HepG2 (cell line): ENCODE measurements around the gene EFCAB8. TPM values are rescaled to one million over a fixed set of nuclear protein-coding genes. Genes with fewer than 3 reads are reported as not detected.

Experiments used
- ATAC-seq: fragments of 200-7000 bp; cut with Tn5 transposase; 3 replicates; pipeline ENCODE4 v1.9.1; 2020; ENCODE audit warnings: mild to moderate bottlenecking, moderate library complexity
- BruUV-seq: library from RNA; stranded (reverse); fragments of 400-500 nt; replicated peaks from 2 replicates; lab custom pipeline; 2021; lab: Mats Ljungman, UMichigan
- CTCF ChIA-PET: fragments of 300-600 bp; formaldehyde crosslinking; extraction: SDS; loops from one replicate; lab custom pipeline; 2021; ENCODE audit warnings: low total read pairs, inconsistent platforms, low intra/inter-chr PET ratio; lab: Yijun Ruan, JAX
- POLR2A ChIA-PET: fragments of 350-600 bp; sonication (Branson Sonifier 250); formaldehyde crosslinking; loops from one replicate; lab custom pipeline; 2020; ENCODE audit warnings: antibody characterized with exemption, inconsistent platforms; lab: Yijun Ruan, JAX
- DNase-seq: peaks from one replicate; pipeline ENCODE4 v3.0.0-alpha.2; 2015; ENCODE audit warnings: low spot score
- FAIRE-seq: peaks from 3 replicates; lab custom pipeline; 2011; peaks lifted over from hg19 to GRCh38; lab: Jason Lieb, UNC
- H2AFZ ChIP-seq: one replicate; pipeline ENCODE4 v1.6.1; 2011; ENCODE audit warnings: low read length, inconsistent platforms
- H3K27ac ChIP-seq: fragments of 300-600 bp; 3 replicates; pipeline ENCODE4 v1.8.0; 2011; ENCODE audit warnings: mixed run types, mild to moderate bottlenecking, mixed read lengths, low read length, inconsistent platforms; ENCODE audit not compliant: insufficient read depth; ENCODE audit errors: extremely low read length
- H3K27me3 ChIP-seq, 2 experiments: fragments of 200-600 bp in 1 of 2; 2 replicates in 1 of 2; 3 replicates in 1 of 2; pipeline versions ENCODE4 v1.6.0 to v1.8.0; 2011; ENCODE audit warnings: low read length in 2 of 2, mild to moderate bottlenecking in 2 of 2, moderate library complexity in 2 of 2, inconsistent platforms in 1 of 2; ENCODE audit not compliant: insufficient read depth in 2 of 2, control insufficient read depth in 1 of 2
- H3K36me3 ChIP-seq, 2 experiments: fragments of 200-600 bp in 1 of 2; replicated peaks in 1 of 2; 2 replicates in 1 of 2; 3 replicates in 1 of 2; pipeline versions ENCODE4 v1.5.1 to v1.8.0; 2011; ENCODE audit warnings: low read length in 2 of 2, inconsistent platforms in 1 of 2; ENCODE audit not compliant: insufficient read depth in 2 of 2, control insufficient read depth in 1 of 2
- H3K4me1 ChIP-seq: 2 replicates; pipeline ENCODE4 v1.5.1; 2012; ENCODE audit warnings: low read length, inconsistent platforms; ENCODE audit not compliant: insufficient read depth
- H3K4me2 ChIP-seq: 2 replicates; pipeline ENCODE4 v1.6.0; 2011; ENCODE audit warnings: low read depth, low read length, inconsistent platforms
- H3K4me3 ChIP-seq, 3 experiments: fragments of 200-600 bp in 1 of 3; sonication (generic), shearing (Covaris generic) in 1 of 3; replicated peaks in 1 of 3; 2 replicates each; pipeline ENCODE4 v1.5.1; 2011 to 2016; ENCODE audit warnings: low read length in 3 of 3, inconsistent platforms in 2 of 3, low read depth in 2 of 3, mild to moderate bottlenecking in 2 of 3, control low read depth in 1 of 3, mixed read lengths in 1 of 3; ENCODE audit not compliant: insufficient read depth in 1 of 3
- H3K79me2 ChIP-seq: one replicate; pipeline ENCODE4 v1.6.1; 2011; ENCODE audit warnings: low read length, inconsistent platforms; ENCODE audit not compliant: insufficient read depth
- H3K9ac ChIP-seq: 2 replicates; pipeline ENCODE4 v1.6.0; 2011; ENCODE audit warnings: mild to moderate bottlenecking, low read depth, low read length, inconsistent platforms; ENCODE audit not compliant: insufficient read depth
- H3K9me3 ChIP-seq: 2 replicates; pipeline ENCODE4 v1.5.1; 2012; ENCODE audit warnings: mild to moderate bottlenecking, low read length
- H4K20me1 ChIP-seq: 2 replicates; pipeline ENCODE4 v1.6.0; 2011; ENCODE audit warnings: inconsistent platforms, mild to moderate bottlenecking, low read length, moderate library complexity; ENCODE audit not compliant: insufficient read depth
- CHD4 ChIP-seq: fragments of 200-600 bp; sonication (generic); IDR thresholded peaks from 2 replicates; pipeline ENCODE4 v1.7.0; 2017; ENCODE audit warnings: mild to moderate bottlenecking, low read length, borderline replicate concordance
- CREB1 ChIP-seq, 2 experiments: fragments of 450-650 bp in 1 of 2; IDR thresholded peaks; 2 replicates each; pipeline ENCODE4 v1.6.1; 2016 to 2017; ENCODE audit warnings: control low read depth in 1 of 2, mild to moderate bottlenecking in 1 of 2, missing compliant biosample characterization in 1 of 2, missing genetic modification characterization in 1 of 2
- DMAP1 ChIP-seq: IDR thresholded peaks from 2 replicates; pipeline ENCODE4 v1.6.1; 2016
- EEA1 ChIP-seq: sonication (generic); formaldehyde crosslinking; IDR thresholded peaks from 2 replicates; pipeline ENCODE4 v1.5.1; 2020; ENCODE audit warnings: mild to moderate bottlenecking, missing genetic modification reagents, borderline replicate concordance
- KMT2A ChIP-seq: sonication (generic); formaldehyde crosslinking; IDR thresholded peaks from 2 replicates; pipeline ENCODE4 v1.4.0; 2020; ENCODE audit warnings: missing genetic modification reagents
- MYC ChIP-seq: sonication (generic); formaldehyde crosslinking; IDR thresholded peaks from 2 replicates; pipeline ENCODE4 v1.9.0; 2021; ENCODE audit warnings: missing genetic modification reagents, borderline replicate concordance
- NRL ChIP-seq: sonication (generic); formaldehyde crosslinking; IDR thresholded peaks from 2 replicates; pipeline ENCODE4 v1.5.0; 2020; ENCODE audit warnings: missing genetic modification reagents, mild to moderate bottlenecking, moderate library complexity, borderline replicate concordance
- PAX8 ChIP-seq: sonication (generic); formaldehyde crosslinking; IDR thresholded peaks from 2 replicates; pipeline ENCODE4 v1.8.0; 2022; ENCODE audit warnings: mild to moderate bottlenecking, missing genetic modification reagents, borderline replicate concordance
- RBM22 ChIP-seq: fragments of 200-400 bp; formaldehyde crosslinking; optimal IDR thresholded peaks from 2 replicates; pipeline ENCODE3; 2017; ENCODE audit warnings: mild to moderate bottlenecking, low read length, moderate library complexity
- SNRNP70 ChIP-seq: fragments of 200-400 bp; formaldehyde crosslinking; IDR thresholded peaks from 2 replicates; pipeline ENCODE4 v1.6.1; 2017; ENCODE audit warnings: mild to moderate bottlenecking, low read depth, low read length, moderate library complexity
- ZBTB1 ChIP-seq: sonication (generic); formaldehyde crosslinking; IDR thresholded peaks from 2 replicates; pipeline ENCODE4 v1.4.0; 2020; ENCODE audit warnings: missing genetic modification reagents, borderline replicate concordance
- ZNF496 ChIP-seq: sonication (generic); formaldehyde crosslinking; IDR thresholded peaks from 2 replicates; pipeline ENCODE4 v1.8.1; 2023; ENCODE audit warnings: mild to moderate bottlenecking, moderate library complexity, missing genetic modification reagents; ENCODE audit not compliant: insufficient replicate concordance
- ZSCAN31 ChIP-seq: sonication (generic); formaldehyde crosslinking; IDR thresholded peaks from 2 replicates; pipeline ENCODE4 v1.5.0; 2020; ENCODE audit warnings: low read depth, mild to moderate bottlenecking, missing genetic modification reagents
- WGBS: methylation state at CpG from one replicate; pipeline ENCODE4 v1.1.6; 2017; ENCODE audit warnings: low lambda C conversion rate; 5-methylcytosine and 5-hydroxymethylcytosine counted together
- in situ Hi-C: cut with HindIII; loops from 2 replicates; pipeline ENCODE4 v1.10.0; 2017; ENCODE audit warnings: low pct_unique_long_range_greater_than_20kb; ENCODE audit not compliant: extremely low pct_ligation_motif_present
- intact Hi-C: fragments of 100-400 bp; cut with micrococcal nuclease; formaldehyde crosslinking; loops from one replicate; pipeline ENCODE4 v1.10.0; 2022; ENCODE audit not compliant: unreplicated experiment
- polyA plus RNA-seq, 8 experiments: library from polyadenylated mRNA; depleted of rRNA in 3 of 8; stranded (reverse) in 7 of 8; unstranded in 1 of 8; fragments of >200 nt; fragmentation: Illumina TruSeq in 4 of 8; extraction: Trizol in 4 of 8; gene quantifications; 2 replicates each; pipeline versions ENCODE4 v1.2.1 to v1.2.3, GENCODE V29; 2011 to 2016; ENCODE audit warnings: low read depth in 4 of 8, missing spikeins in 1 of 8, mixed read lengths in 1 of 8; ENCODE audit not compliant: insufficient read depth in 1 of 8
- total RNA-seq, 5 experiments: library from RNA; depleted of rRNA; stranded (reverse); fragments of >200 nt; fragmentation: Illumina TruSeq; extraction: Trizol; gene quantifications; 2 replicates each; pipeline ENCODE4 v1.2.3, GENCODE V29; 2016; ENCODE audit warnings: low read depth in 1 of 5
- TF ChIP-seq, protein P1 (sequence below): sonication (generic); formaldehyde crosslinking; IDR thresholded peaks from 2 replicates; pipeline ENCODE4 v1.4.0; 2020; ENCODE audit warnings: missing genetic modification reagents
- TF ChIP-seq, protein P2 (sequence below), 2 experiments: sonication (generic) in 1 of 2; formaldehyde crosslinking in 1 of 2; IDR thresholded peaks; 2 replicates each; pipeline versions ENCODE4 v1.4.0 to v1.6.1; 2016 to 2020; ENCODE audit warnings: borderline replicate concordance in 1 of 2, low read depth in 1 of 2, mild to moderate bottlenecking in 1 of 2, missing genetic modification reagents in 1 of 2

EFCAB8 gene
- total and polyA plus RNA-seq, 2 of the 13 experiments (the other 11 are each of a cell fraction or from before 2014, with no cell fraction given) = 0.15 to 0.22 TPM

DNA sequence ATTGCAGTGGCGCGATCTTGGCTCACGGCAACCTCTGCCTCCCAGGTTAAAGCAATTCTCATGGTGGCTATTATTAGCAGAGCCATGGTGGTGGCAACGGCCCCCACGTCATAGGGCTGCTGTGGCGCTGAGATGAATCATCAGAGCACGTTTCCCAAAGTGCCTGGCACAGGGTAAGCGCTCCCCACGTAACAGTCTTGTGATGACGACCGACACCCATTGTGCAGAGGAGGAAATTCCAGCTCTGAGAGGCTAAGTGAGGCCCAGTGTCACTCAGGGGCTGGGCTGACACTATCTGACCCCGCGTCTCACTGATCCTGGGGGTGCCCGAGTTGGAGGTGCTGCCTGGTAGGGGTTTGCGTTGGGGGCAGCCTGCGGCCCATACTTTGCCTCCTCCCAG is 129.3 kb downstream of the EFCAB8 start:
- H3K27ac ChIP-seq = no peak overlapping the region
- no peaks in the 10 kb centered on the region for H3K36me3 ChIP-seq
- CTCF ChIA-PET = no interaction called here
- intact Hi-C loops = no loop called here
- no peak for DNase-seq
- TF ChIP-seq EEA1 (CRISPR knock-in tag) (no peak), NRL (CRISPR knock-in tag) (0 out of 2 replicates have a peak, but pooled peaks have one; percentile 44), CREB1 (IDR thresholded peaks at IDR 0.05) (peak; percentile 68), CREB1 (CRISPR knock-in tag; IDR thresholded peaks at IDR 0.05) (no peak), DMAP1 (CRISPR knock-in tag) (no peak), RBM22 (no peak), MYC (CRISPR knock-in tag) (no peak), SNRNP70 (no peak), KMT2A (CRISPR knock-in tag) (no peak), PAX8 (CRISPR knock-in tag) (no peak), ZBTB1 (CRISPR knock-in tag) (no peak), ZSCAN31 (CRISPR knock-in tag) (no peak), CHD4 (no peak), ZNF496 (CRISPR knock-in tag) (no peak)
- TF ChIP-seq, protein P1, sequence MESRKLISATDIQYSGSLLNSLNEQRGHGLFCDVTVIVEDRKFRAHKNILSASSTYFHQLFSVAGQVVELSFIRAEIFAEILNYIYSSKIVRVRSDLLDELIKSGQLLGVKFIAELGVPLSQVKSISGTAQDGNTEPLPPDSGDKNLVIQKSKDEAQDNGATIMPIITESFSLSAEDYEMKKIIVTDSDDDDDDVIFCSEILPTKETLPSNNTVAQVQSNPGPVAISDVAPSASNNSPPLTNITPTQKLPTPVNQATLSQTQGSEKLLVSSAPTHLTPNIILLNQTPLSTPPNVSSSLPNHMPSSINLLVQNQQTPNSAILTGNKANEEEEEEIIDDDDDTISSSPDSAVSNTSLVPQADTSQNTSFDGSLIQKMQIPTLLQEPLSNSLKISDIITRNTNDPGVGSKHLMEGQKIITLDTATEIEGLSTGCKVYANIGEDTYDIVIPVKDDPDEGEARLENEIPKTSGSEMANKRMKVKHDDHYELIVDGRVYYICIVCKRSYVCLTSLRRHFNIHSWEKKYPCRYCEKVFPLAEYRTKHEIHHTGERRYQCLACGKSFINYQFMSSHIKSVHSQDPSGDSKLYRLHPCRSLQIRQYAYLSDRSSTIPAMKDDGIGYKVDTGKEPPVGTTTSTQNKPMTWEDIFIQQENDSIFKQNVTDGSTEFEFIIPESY (CRISPR knock-in tag) = no peak
- TF ChIP-seq, protein P2, sequence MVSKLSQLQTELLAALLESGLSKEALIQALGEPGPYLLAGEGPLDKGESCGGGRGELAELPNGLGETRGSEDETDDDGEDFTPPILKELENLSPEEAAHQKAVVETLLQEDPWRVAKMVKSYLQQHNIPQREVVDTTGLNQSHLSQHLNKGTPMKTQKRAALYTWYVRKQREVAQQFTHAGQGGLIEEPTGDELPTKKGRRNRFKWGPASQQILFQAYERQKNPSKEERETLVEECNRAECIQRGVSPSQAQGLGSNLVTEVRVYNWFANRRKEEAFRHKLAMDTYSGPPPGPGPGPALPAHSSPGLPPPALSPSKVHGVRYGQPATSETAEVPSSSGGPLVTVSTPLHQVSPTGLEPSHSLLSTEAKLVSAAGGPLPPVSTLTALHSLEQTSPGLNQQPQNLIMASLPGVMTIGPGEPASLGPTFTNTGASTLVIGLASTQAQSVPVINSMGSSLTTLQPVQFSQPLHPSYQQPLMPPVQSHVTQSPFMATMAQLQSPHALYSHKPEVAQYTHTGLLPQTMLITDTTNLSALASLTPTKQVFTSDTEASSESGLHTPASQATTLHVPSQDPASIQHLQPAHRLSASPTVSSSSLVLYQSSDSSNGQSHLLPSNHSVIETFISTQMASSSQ (IDR thresholded peaks at IDR 0.05; ENCODE audit: low read depth) = no peak
- TF ChIP-seq, protein P2 (CRISPR knock-in tag; IDR thresholded peaks at IDR 0.05; ENCODE audit: borderline replicate concordance) = 0 out of 2 replicates have a peak, but pooled peaks have one; percentile 36
- TF ChIP-seq, all 625 proteins: peak for 3
- H3K4me1 ChIP-seq = peaks cover 4% of the 10 kb centered on the region
- H3K27me3 ChIP-seq = peaks cover 0 to 55% of the 10 kb centered on the region in 2 experiments; a peak in 3 of 5 replicates
- H3K4me2 ChIP-seq = no peak overlapping the region
- POLR2A ChIA-PET = no interaction called here
- H3K79me2 ChIP-seq = no peaks in the 10 kb centered on the region
- whole genome bisulfite sequencing = 50% methylated on average over 13 of the region's 16 CpGs
- no TSS peak for BruUV-seq
- in situ Hi-C loops = no loop called here
- no peak overlapping the region for H2AFZ ChIP-seq
- H3K4me3 ChIP-seq = no peak overlapping the region
- H3K9me3 ChIP-seq = no peaks in the 10 kb centered on the region
- H4K20me1 ChIP-seq = no peaks in the 10 kb centered on the region
- no peak overlapping the region for H3K9ac ChIP-seq
- ATAC-seq = no peak
- FAIRE-seq = no peak
